ENCODE results near the gene UBC.
"Not testable (repeated sequence)": the region's sequence is repeated elsewhere in the genome, so short reads cannot be mapped to it uniquely, and the experiment has no call there.

The UBC gene

DNA sequence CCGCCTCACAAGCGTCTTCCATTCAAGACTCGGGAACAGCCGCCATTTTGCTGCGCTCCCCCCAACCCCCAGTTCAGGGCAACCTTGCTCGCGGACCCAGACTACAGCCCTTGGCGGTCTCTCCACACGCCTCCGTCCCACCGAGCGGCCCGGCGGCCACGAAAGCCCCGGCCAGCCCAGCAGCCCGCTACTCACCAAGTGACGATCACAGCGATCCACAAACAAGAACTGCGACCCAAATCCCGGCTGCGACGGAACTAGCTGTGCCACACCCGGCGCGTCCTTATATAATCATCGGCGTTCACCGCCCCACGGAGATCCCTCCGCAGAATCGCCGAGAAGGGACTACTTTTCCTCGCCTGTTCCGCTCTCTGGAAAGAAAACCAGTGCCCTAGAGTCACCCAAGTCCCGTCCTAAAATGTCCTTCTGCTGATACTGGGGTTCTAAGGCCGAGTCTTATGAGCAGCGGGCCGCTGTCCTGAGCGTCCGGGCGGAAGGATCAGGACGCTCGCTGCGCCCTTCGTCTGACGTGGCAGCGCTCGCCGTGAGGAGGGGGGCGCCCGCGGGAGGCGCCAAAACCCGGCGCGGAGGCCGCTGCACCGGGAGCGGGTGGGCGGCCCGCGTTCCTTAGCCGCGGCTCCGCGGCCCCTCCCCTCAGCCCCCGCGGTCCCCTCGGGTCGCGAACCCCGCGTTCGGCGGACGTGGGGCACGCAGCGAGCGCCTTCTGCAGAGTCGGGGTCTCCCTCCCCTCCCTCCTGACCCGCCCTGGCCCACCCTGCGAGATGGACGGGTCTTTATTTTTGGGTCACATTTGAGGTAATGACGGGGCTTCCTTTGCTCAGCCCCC is at the start of gene UBC:
Gene UBC (minus strand): TSS at position 259 of the 847 bp plus-strand sequence. CDS start 879 bp downstream, outside the sequence.
- no peak for DNase-seq

DNA sequence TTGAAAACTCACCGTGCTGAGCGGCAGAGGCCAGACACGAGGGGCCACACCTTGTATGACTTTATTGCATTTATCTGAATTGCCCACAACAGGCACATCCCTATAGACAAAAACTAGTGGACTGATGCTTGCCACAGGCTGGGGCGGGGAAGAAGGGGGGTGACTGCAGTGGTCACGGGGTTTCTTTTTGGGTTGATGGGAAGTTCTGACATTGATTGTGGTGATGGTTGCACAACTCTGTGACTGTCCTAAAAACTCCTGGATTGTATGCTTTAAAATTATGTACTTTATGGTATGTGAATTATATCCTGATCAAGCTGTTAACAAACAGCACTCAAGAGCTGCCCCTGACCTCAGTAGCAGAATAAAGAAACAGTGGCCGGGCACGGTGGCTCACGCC is 48.8 kb upstream of the UBC start:
- no peak for DNase-seq

DNA sequence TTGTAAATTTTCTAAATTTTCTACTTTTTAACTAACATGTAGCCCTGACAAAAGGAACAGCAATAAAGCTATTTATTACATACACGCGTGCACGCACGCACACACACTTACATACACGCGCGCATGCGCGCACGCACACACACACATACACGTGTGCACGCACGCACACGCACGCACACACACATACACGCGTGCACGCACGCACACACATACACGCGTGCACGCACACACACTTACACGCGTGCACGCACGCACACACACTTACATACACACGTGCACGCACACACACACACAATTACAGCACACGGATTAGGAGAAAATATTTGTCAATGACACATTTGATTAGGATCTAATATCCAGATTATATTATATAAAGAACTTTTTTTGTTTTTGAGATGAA is 46.6 kb upstream of the UBC start:
- DNase-seq, result no peak

GRCh38 chr12:124956571-124956970 is 42.1 kb upstream of the UBC start:
- no peak for DNase-seq

GRCh38 chr12:124954771-124955170 is 40.3 kb upstream of the UBC start:
- no peak for DNase-seq

- DNase-seq, result no peak
These were observed 39.4 kb upstream of the UBC start for GRCh38 chr12:124953689-124954405.

DNA sequence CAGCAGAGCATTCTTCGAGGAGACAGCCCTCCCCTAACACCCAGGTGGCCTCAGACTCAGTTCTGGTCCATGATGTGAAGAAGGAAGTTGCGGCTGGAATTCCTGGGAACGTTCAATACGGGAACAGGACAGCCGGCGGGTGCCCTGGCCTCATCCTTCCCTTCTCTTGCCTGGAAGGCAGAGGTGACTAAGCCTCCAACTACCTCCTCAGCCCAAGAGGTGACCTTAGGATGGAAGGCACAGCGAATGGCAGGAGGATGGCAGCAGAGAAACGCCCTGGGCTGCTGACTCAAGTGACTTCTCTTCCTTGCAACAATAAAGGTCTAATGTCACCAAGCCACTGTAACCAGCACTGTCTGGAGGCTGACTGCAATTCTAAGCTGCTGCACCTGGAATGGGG is 38.4 kb upstream of the UBC start:
- DNase-seq, result no peak

DNA sequence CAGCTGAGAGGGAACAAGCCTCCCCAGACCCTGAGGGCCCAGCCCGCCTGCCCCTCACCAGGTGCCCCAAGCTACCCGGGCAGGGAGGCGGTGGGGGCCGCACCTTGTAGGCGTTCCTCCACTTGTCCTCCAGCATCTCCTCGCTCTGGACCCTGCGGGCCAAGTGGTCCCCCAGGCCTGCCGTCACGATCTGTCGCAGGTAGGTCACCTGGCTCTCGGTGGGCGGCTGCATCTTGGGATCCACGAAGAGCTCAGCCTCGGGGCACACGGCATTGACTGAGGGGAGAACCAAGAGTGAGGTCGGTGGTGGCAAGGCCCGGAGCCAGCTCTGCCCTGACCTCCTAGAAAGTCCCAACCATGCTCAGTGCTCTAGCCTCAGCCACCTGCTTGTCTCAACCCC is 37.8 kb upstream of the UBC start:
- no peak for DNase-seq

DNA sequence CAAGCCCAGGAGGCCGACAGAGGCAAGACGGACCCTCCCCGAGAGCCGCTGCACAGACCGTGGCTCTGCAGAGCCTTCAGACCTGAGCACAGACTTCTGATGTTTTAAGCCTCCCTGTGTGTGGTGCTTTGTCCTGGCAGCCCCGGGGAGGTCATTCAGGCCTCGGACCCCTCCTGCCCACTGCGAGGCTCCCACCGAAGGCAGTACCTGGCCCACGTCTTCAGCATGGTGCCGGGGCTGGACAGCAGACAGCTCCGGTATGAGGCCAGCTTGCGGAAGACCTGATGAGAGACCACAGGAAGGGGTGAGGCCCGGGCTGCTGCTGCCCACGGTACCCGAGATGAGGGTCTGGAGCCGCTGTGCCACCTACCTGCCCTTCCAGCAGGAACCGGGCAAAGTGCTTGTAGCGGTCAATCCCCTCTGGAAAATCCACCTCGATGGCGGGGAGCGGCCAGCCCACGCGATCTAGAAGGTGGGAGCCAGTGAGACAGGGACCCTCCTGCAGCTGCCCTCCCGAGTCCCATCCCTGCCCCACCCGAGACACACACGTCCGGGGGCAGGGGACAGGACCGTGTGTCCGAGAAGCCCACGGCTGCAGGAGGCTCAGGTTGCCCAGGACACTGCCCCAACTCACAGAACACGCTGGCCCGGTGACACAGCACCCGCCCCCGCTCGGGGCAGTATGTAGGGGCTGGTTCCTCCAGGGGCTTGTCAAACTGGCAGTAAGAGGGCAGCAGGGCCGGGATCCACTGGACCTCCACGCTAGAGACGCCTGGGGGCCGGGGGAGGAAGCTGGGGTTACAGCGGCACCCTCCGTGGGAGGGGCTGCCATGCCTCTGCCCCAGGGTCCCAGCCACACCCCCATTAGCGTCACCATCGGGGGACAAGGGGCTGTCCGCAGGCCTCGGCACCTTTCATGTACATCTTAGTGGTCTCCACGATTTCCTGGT is 35.6 kb upstream of the UBC start:
- DNase-seq, result no peak

- DNase-seq, result no peak
These were observed 34.6 kb upstream of the UBC start for GRCh38 chr12:124949066-124949465.

DNA sequence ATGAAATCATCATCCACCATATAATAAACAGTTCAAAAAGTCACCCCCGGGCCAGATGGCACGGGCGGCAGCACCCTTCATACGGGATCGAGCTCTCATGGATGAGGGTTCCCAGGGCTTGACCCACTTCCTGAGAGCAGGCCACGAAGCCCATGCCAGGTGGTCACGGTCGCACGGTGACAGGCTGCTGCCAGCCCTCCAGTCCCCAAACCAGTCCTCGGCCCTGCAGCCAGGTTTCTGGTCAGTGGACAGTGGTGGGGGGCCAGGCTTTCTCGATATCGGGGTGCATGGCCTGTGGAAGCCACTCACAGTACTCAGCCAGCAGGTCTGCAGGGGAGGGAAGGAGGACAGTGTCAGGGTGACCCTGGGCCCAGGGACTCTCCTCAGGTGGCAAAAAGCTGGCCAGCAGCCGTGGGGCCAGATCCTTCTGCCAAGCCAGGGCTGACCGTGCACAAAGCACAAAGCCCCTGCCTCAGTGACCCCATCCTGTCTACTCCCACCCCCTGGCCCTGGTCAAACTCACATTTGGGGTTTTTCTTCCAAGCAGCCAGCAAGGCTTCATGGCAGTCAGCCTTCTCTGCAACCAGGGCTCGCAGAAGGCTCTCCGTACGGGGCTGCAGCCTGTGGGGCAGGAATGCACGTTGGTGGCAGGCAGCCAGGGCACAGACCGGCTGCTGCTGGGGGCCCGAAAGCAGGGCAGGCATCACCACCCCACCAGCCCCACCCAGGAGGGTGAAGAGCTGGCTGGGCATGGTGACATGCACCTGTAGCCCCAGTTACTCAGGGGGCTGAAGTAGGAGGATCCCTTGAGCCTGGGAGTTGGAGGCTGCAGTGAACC is 33.3 kb upstream of the UBC start:
- DNase-seq, result no peak

- no peak for DNase-seq
These were observed 32.6 kb upstream of the UBC start for GRCh38 chr12:124947013-124947412.

DNA sequence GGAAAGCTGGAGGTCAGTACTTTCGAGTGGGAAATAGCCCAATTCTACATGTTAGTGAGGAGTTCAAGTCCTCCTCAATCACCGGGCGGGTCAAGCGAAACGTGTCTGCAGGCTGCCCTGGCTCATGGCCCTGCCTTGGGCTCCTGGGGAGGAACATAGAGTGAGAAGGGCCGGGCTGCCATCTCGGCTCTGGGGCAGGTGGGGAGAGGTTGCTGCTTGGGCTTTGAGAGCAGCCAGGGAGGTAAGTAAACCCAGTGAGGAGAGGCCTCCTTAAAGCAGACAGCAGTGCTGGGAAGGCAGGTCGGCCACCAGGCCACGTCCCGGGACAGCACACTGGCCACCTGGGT is 32.0 kb upstream of the UBC start:
- no peak for DNase-seq

- DNase-seq, result no peak
These were observed 26.7 kb upstream of the UBC start for GRCh38 chr12:124941170-124941527.

DNA sequence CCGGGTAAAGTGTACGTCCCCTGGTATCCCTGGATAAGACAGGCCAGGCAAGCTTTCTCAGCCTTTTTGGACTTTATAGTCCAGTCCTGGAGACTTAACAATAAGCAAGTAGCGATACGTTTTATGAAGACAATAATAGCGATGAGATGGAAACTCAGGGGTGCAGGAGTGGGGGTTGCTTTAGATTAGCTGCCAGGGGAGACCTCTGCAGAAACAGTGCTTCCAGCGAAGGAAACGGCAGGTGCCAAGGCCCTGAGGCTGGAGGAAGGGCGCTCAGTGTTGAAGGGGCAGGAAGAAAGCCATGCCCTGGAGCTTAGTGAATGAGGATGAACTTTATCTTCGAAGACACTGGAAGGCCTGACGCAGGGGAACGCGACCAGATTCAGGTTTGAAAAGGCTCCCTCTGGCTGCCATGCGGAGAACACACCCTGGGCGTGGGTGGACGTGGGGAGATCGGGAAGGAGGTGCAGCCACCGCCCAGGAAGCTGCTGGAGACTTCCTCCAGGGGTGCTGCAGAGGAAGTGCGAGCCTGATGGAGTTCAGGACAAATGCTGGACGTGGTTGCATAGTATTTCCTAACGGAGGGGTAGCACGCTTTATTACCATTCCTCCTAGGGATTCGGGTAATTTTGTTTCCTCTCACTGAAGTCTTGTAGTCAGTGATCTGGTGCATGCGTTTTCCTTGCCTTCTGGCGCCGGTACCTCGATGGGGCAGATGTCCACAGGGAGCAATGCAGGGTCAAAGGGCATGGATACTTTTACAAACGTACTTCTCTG is 26.1 kb upstream of the UBC start:
- DNase-seq, result no peak

GRCh38 chr12:124940143-124940392 is 25.6 kb upstream of the UBC start:
- no peak for DNase-seq

DNA sequence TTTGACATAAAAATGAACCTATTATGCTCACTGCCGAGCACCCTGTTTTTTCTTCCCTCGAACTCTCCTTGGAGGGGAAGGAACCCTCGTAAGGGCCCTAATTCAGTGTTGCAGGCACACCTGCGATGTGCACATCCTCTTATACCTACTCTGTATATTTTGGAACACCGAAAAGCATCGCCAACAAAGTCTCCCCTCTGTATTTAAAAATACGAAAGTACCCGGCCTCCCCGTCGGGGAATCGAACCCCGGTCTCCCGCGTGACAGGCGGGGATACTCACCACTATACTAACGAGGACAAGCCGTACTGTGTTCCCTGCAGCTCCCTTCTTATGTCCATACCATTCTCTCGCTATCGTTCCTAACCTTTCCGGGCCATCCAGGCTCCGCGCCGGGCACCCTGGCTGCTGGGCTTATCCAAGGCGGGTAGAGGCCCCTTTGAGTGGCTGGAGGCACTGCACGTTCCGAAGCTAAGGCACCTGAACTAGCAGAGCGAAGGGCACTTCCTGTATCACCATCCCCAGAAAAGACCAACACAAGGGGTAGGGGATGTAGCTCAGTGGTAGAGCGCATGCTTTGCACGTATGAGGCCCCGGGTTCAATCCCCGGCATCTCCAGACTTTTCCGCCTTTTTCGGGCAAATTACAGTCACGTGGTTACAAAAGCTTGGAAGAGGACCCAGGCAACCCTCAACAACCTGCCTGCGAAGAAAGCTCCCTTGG is 25.1 kb upstream of the UBC start:
- no peak for DNase-seq

- no peak for DNase-seq
These were observed 24.6 kb upstream of the UBC start for GRCh38 chr12:124939079-124939420.

DNA sequence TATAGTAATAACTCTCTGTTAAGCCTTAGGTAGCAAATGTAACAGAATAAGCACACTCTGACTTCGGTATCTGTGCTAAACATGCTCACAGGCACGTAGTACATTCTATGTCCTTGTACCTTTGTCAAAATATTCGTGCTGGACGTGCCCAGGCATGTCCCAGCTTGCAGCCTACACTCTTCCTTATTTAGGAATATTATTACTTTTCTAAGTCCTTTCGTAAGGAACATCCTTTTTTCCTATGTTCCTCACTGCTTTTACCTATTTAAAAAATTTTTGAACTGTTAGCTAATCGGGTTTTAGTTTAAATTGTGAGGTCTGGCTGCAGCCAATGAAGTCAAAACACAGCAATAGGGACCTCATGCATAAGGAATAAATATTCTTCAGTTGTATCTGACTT is 24.1 kb upstream of the UBC start:
- no peak for DNase-seq

DNA sequence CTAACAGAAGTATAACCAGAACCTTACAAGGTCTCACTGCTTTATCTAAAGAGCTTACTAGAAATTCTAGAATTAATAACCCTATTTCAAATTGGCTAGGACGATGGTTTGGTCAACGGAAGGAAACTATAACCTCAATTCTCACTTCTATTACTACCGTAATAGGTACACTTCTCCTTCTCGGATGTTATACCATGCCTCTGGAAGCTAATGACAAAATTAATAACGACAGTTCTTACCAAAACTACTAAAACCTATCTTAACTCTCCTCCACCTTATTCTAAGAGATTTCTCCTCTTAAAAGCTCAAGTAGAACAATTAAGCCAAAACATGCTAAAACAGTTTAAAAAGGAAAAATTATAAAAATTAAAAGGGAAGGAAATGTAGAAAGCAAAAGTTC is 23.7 kb upstream of the UBC start:
- no peak for DNase-seq

GRCh38 chr12:124931528-124931927 is 17.1 kb upstream of the UBC start:
- not testable (repeated sequence) for DNase-seq
